GM12864 (cell line): ENCODE results near the gene BBX.

ENCODE experiments used
- DNase-seq: peaks from one replicate; pipeline ENCODE4 v3.0.0-alpha.2; 2011; ENCODE audit warnings: low read depth
- H3K4me3 ChIP-seq: 2 replicates; pipeline ENCODE4 v1.5.1; 2011; ENCODE audit warnings: mild to moderate bottlenecking, low read depth, low read length, control low read depth
- TF ChIP-seq, protein P1 (sequence below): IDR thresholded peaks from 2 replicates; pipeline ENCODE4 v1.5.1; 2011; ENCODE audit warnings: low read depth, mild to moderate bottlenecking, moderate library complexity, low read length, control low read depth, inconsistent platforms; ENCODE audit errors: missing control alignments

The BBX gene

DNA sequence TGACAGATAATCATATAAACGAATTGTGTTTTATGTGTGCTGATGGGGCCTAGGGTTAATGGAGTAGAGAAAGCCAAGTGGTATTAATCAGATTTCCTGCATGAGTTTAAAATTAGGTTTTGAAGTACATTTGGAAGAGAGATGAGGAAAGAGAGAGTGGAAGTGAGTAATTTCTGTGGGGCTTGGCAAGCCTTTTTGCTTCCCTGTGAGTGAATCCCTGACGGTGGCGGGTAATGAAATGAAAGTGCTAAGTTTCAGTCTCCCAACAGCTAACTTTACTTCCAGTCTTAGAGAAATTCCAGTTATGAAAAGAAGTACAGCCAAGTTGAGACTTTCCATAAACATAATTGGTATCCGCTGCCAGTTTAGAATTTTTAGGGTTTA lies 139.4 kb downstream of the BBX start:
- no peak overlapping the region for H3K4me3 ChIP-seq
- TF ChIP-seq, protein P1, sequence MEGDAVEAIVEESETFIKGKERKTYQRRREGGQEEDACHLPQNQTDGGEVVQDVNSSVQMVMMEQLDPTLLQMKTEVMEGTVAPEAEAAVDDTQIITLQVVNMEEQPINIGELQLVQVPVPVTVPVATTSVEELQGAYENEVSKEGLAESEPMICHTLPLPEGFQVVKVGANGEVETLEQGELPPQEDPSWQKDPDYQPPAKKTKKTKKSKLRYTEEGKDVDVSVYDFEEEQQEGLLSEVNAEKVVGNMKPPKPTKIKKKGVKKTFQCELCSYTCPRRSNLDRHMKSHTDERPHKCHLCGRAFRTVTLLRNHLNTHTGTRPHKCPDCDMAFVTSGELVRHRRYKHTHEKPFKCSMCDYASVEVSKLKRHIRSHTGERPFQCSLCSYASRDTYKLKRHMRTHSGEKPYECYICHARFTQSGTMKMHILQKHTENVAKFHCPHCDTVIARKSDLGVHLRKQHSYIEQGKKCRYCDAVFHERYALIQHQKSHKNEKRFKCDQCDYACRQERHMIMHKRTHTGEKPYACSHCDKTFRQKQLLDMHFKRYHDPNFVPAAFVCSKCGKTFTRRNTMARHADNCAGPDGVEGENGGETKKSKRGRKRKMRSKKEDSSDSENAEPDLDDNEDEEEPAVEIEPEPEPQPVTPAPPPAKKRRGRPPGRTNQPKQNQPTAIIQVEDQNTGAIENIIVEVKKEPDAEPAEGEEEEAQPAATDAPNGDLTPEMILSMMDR, result no peak
- DNase-seq, result no peak

DNA sequence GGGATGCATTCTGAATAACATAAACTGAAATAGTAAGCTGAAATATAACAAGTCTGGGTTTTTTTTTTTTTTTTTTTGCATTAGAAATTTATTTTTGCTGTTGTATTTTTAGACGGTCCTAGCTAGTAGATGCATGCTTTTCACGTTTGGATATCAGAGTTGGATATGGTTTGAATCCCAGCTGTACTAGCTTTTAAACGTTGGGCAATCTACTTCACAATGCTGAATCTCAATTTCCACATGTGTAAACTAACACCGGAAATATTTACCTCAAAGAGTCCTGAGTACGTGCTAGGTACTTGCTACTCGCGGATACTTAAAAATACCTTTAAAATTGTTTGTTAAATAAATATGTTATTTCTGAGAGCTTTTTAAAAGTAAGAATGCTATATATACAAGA lies 139.8 kb downstream of the BBX start:
- TF ChIP-seq, protein P1, result no peak
- H3K4me3 ChIP-seq, result no peak overlapping the region
- DNase-seq, result no peak

DNA sequence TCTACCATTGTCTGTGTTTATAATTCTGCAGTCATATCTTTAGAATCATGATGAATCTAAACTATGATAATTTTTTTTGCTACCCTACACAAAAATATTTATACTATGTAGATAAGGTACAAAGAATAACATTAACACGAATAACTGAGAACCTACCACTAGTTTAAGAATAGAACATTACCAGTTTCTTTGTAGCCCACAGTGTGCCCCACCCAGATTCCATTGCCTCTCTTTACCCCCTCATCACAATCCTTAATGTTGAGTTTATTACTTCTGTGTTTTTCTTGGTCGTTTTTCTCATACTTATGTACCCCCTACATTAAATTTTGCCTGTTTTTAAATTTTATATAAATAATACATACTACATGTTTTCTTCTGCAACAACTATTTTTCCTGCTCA lies 140.5 kb downstream of the BBX start:
- H3K4me3 ChIP-seq, result no peak overlapping the region
- TF ChIP-seq, protein P1, result no peak

DNA sequence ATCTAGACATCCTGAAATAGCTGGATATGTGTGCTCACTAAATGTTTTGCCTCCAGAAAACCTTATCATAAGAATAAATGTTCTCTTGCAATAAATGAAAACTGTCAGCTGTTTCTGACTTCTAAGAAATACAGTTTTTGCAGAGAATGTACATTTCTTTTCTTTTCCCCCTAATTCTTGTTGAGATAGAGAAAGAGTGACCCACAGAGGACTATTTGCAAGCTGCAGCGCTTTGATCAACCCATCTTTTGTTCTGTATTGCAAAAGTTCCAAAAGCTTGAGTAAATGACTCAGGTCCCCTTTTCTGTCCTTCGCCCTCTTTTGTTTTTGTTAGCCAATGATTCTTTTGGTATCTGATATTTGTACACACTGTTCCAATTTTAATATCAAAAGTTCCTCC lies 141.9 kb downstream of the BBX start:
- TF ChIP-seq, protein P1, result no peak
- no peak for DNase-seq
- H3K4me3 ChIP-seq, result no peak overlapping the region

More for the DNA sequence above, 140.5 kb downstream of the BBX start:
- DNase-seq, result no peak

DNA sequence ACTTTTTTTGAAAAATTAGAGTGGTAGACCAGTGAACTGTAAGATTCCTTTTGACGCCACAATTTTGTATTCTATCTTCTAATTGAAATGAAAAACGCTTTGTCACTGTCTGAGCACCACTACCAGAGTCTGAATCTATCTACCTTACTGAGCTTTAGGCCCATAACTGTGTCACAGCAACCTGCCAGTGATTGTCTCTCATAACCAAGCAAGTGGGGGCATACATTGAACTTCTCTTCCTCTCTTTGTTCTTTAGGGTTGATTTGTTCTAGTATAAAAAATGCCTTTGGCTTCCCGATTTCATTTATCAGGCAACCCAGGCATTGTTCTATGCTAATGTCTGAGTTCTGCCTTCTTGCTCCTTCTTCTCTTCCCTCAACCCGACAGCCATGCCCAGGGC lies 142.6 kb downstream of the BBX start:
- TF ChIP-seq, protein P1, result no peak
- DNase-seq, result no peak
- H3K4me3 ChIP-seq, result no peak overlapping the region

DNA sequence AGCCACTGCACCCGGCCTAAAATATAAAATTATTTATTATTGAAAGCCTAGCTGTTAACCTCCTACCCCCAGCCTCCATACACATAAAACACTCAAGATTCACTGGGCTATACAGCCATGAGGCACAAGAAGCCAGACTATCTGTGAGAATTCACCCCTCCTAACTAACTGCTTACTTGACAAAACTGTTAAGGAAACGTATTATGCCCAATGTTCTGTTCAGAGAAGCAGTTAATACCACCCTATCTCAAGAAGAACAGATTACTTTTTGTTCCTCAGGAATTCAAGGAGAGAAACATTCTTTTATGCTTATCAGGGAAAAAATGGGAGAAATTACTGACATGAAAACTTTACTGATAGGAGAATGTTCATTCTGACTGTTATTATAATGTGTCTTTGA lies 144.1 kb downstream of the BBX start:
- DNase-seq, result no peak
- no peak overlapping the region for H3K4me3 ChIP-seq
- TF ChIP-seq, protein P1, result no peak

DNA sequence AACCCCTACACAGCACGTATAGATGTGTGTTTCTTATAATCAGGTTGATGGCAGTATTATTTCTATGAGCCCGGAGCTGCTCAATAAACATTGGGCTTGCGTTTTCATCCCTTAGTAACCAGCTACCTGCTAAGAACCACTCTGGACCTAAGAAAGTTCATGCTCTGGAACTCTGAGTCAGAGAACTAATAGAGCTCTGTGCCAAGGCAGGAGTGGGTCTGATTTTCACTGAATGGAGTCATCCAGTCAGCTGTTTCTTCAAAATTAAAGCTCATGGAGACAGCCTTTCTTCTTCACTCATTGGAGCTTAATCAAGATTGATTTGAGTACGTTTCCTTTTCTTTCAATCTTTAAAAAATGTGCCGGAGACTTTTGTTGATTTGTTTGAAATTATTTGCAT lies 145.7 kb downstream of the BBX start:
- no peak for DNase-seq
- no peak overlapping the region for H3K4me3 ChIP-seq
- TF ChIP-seq, protein P1, result no peak
